ENCODE data around the gene AKAP6.

The AKAP6 gene

GRCh38 chr14:32633224-32633859 lies 304.2 kb downstream of the AKAP6 start:
- no peak for DNase-seq

- no peak for DNase-seq
Measured at GRCh38 chr14:32633930-32634329, 304.8 kb downstream of the AKAP6 start.

DNA sequence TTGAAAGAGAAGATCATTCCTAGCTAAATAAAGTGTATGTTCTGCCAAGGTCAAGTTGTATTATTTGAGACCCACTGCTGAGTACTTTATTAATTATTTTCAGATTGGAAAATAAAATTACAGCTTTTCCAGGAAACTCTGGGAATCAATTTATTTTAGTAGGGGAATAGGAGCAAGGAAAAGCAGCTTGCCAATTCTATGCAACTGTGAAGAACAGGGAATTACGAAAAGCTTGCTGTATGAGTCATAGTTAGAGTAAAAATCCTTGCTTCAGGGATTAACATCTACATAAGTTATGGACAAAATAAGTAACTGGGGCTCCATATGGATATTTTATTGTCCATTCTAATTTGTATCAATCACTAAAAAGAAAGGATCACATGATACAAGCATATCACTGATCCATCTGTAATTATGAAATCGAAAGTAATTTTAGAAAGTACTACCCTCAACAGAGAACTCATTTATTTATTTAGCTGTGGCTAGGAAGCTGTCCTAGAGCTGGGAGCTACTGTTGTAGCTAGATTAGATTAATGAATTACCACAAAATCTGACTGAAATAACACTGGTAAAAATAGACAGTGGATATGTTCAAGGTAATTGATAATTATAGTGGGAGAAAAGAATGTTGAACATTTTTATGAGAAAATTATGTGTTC lies 306.1 kb downstream of the AKAP6 start:
- DNase-seq: no peak

DNA sequence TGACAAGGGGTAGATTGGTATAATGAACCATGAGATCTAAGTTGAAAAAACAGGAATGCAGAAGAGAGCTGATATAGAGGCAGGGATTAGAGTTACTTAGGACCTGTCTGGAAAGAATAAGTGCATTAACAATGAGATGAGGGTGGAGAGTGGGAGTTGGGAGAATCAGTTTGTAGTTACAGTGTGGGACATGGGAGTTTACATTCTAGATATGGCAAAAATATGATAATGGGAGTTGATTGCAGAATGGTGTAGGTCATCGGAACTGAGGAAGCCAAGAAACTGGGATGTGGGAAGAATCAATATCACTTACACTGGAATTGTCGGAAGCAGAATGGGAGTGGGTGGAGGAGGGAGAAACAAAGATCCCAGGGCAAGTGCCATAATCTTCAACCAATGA lies 308.5 kb downstream of the AKAP6 start:
- DNase-seq: no peak

DNA sequence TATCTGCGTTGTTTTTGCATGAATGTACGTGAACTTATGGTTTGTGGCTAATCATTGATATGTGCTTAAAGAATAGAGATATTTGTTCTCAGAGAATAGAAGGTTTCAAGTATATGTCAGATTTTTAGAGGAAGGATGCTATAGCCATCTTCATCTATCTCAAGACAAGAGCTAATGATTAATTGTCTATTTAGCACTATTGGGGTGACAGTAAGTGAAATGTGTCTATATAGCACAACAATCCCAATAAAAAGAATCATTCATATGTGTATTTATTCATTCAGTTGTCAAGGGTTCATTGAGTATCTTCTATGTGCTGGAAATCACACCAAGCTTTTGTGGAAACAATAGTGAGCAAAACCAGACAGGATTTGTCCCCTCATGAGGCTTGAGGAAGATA lies 310.1 kb downstream of the AKAP6 start:
- DNase-seq: no peak

- DNase-seq: no peak
Measured at GRCh38 chr14:32645551-32645950, 316.5 kb downstream of the AKAP6 start.

DNA sequence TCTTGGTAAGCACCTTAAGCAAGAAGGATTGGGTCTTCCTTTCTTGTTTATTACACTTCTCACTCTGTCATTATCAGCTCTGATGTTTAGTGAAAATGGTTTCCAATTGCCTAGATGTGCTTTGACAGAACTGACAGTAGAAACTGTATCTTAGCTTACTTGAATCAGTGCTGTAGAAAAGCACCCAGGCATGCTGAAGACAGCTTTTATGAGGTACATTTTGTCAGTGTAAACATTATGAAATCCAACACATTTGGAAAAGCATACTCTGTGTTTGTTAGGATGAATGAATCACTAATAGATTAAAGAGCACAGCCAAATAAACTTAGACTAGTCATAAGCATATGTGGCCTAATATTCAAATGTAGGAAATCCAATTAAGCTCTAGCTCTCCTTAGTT lies 319.3 kb downstream of the AKAP6 start:
- DNase-seq: no peak

- DNase-seq: no peak
Measured at GRCh38 chr14:32650030-32650429, 320.9 kb downstream of the AKAP6 start.

DNA sequence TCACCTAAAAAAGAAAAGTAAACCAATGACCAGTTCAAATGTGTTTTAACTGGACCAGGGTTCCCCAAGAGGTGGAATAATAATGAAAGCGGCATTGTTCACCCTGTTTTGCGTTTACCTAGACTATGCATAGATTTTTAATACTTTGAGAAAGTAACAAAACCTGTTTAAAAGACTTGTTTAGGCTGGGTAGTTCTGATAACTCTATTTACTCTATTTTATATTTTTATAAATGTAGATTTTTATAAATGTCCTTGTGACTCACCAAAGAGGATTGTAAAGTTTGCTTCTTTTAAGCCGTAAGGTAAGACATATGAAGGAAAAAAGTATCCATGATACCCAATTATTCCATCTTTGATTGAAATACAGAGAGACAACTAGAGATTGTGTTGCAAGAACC lies 321.6 kb downstream of the AKAP6 start:
- DNase-seq: no peak

DNA sequence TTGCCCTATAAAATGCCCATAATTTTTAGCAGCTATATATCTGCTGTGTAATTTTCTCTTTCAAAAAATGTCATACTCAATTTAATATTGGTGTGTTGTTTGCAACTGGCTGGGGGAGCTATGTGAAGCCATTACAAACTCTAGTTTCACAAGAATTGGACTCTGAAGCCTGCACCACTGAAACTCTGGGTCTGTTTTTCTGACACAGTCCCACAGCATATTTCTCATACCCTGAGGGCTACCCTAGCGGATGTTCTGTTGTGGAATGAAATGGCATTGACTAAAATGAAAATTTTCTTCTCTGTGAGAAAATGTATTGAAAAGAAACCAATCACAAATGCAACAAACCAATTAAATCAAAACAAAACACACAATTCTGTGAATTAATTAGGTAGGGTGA lies 325.0 kb downstream of the AKAP6 start:
- DNase-seq: no peak

DNA sequence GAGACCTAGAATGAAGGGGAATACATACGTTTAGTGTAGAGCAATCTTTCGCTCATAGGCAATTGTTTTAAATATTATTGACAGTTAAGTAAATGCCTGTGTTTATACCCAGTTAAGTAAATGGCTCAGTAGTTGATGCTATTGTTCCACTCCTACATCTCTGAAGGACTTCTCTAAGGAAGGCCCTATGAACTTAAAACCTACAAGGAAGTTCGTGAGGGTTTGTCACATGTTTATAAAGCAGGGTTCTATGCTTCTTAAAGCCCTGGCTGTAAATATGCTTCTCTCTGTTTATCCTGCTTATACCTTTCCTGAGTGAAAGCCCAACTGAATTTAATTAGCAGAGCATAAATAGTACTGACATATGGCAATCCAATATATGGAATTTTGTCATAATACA lies 327.5 kb downstream of the AKAP6 start:
- DNase-seq: no peak

- no peak for DNase-seq
Measured at GRCh38 chr14:32657081-32657480, 328.0 kb downstream of the AKAP6 start.

GRCh38 chr14:32661216-32661615 lies 332.1 kb downstream of the AKAP6 start:
- no peak for DNase-seq

GRCh38 chr14:32662211-32662610 lies 333.1 kb downstream of the AKAP6 start:
- DNase-seq: no peak

DNA sequence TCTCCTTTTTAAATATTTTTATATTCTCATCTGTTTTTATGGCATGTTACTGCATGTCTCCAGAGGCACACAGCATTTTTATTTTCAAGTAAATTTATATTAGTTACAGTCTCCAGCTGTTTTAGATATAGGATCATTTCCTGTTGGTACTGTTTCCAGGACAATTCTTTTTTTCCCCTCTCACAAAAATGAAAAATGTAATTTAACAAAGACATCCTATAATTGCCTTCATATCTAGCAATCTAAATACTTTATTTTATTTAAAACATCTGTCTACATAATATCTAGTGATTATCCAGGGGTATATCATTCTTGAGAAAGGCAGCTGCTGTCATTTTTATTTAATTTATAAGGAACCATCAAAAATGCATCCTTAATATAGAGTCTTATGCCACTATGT lies 337.2 kb downstream of the AKAP6 start:
- no peak for DNase-seq

- DNase-seq: no peak
Measured at GRCh38 chr14:32667287-32667686, 338.2 kb downstream of the AKAP6 start.

DNA sequence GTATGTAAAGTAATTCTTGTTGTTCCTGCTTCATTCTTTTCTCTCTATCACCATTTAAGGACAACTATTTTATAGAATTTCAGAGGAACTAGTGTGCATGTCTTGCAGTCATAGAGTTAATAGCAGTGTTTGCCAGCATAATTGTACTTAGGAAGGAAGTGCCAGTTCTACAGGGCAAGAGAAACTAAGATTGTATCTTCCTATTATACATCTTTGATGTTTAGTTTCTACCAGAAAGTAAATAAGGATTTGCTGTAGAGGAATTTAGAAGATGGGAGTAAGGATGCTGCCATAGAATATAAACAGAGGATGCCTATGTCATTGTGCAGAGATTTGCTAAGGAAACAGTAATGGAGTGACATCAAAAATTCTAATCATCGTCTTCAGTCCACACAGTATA lies 338.7 kb downstream of the AKAP6 start:
- DNase-seq: no peak

GRCh38 chr14:32669391-32669790 lies 340.3 kb downstream of the AKAP6 start:
- no peak for DNase-seq

GRCh38 chr14:32675433-32675832 lies 346.3 kb downstream of the AKAP6 start:
- DNase-seq: no peak

DNA sequence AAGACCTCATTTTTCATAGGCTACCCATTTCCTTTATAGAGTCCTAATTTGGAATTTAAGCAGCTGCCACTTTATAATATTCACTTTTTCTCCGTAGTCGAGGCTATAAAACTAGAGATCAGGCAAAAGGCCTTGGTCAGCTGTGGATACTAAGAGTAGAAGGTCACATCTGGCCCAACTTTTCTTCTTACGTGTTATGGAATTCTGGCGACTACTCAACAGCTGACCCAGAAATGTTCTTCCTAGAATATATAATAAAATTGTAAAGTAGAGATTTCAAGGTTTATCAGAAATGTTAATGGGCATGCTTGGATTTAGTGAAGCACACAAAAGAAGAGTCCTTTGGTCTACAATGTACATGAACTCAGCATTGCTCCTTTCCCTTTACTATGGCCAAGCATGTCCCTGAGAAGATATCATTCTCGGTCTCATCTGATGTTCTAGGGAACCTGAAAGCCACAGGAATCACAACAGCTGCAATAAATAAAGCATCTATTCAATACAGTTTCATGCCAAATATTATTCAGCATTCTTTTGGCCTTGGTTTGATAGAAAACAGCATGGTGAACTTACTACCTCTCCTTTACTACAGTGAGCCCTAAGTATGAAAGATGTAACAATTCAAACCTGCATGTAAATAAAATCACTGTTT lies 348.2 kb downstream of the AKAP6 start:
- no peak for DNase-seq

- DNase-seq: no peak
Measured at GRCh38 chr14:32678088-32678487, 349.0 kb downstream of the AKAP6 start.

- DNase-seq: no peak
Measured at GRCh38 chr14:32679927-32680612, 351.0 kb downstream of the AKAP6 start.

GRCh38 chr14:32681598-32681997 lies 352.5 kb downstream of the AKAP6 start:
- no peak for DNase-seq

- DNase-seq: no peak
Measured at GRCh38 chr14:32682214-32682613, 353.1 kb downstream of the AKAP6 start.

Data from activated naive CD4-positive, alpha-beta T cell treated with Interleukin-2 at 50 U/mL for 16 hours (primary cell).